Epithelial cell of proximal tubule (primary cell): ENCODE data around the gene PHLDB1. TPM values are rescaled to one million over a fixed set of nuclear protein-coding genes. Genes with fewer than 3 reads are reported as not detected.
A peak's percentile ranks its signal among the peaks of the same experiment; 100 is the strongest.

ENCODE experiments used
- DNase-seq: peaks from one replicate; pipeline ENCODE4 v3.0.0-alpha.2; 2011; ENCODE audit warnings: low read depth
- H3K4me3 ChIP-seq: 2 replicates; pipeline ENCODE4 v1.5.1; 2011; ENCODE audit warnings: low read depth, mild to moderate bottlenecking, low read length
- total RNA-seq: library from RNA; depleted of rRNA; stranded (reverse); fragments of >200 nt; gene quantifications from 2 replicates; pipeline ENCODE4 v1.2.3, GENCODE V29; 2015
- TF ChIP-seq, protein P1 (sequence below): conservative IDR thresholded peaks from 2 replicates; pipeline ENCODE4 v1.5.1; 2012; ENCODE audit warnings: low read depth, mild to moderate bottlenecking, low read length

Gene PHLDB1
- total RNA-seq, 1 donor from 2014 or later: 49.8 TPM

DNA sequence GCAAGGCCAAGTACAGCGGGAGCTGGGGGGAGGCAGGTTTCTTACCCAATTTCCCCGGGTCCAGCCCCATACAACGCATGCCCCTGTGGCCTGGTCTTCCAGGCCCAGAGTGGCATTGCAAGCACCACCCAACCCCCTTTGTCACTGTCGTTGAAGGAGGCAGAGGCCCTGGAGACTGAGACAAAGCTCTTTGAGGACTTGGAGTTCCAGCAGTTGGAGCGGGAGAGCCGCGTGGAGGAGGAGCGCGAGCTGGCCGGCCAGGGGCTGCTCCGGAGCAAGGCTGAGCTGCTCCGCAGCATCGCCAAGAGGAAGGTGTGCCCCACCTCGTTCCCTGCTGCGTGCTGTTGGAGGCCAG, 27.8 kb downstream of the PHLDB1 start:
- no peak for DNase-seq
- H3K4me3 ChIP-seq: no peak overlapping the region
- TF ChIP-seq, protein P1, sequence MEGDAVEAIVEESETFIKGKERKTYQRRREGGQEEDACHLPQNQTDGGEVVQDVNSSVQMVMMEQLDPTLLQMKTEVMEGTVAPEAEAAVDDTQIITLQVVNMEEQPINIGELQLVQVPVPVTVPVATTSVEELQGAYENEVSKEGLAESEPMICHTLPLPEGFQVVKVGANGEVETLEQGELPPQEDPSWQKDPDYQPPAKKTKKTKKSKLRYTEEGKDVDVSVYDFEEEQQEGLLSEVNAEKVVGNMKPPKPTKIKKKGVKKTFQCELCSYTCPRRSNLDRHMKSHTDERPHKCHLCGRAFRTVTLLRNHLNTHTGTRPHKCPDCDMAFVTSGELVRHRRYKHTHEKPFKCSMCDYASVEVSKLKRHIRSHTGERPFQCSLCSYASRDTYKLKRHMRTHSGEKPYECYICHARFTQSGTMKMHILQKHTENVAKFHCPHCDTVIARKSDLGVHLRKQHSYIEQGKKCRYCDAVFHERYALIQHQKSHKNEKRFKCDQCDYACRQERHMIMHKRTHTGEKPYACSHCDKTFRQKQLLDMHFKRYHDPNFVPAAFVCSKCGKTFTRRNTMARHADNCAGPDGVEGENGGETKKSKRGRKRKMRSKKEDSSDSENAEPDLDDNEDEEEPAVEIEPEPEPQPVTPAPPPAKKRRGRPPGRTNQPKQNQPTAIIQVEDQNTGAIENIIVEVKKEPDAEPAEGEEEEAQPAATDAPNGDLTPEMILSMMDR: no peak

DNA sequence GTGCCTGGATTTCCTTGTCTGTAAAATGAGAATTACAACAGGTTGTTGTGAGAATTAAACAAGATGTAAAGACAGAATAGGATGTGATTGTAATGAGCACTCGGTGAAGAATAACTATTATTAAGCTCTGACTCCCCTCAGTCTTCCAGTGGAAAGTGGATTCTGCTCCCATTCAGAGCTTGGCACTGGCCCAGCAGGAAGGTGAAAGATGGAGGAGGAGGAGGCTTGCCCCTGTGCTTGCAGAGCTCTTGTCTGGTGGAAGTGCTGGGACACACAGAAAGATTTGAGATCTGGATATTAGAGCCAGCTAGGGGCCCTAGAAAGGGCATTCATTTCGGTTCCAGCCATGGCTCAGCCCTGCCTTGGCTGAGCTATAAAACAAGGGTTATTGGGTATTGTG, 28.2 kb downstream of the PHLDB1 start:
- H3K4me3 ChIP-seq: no peak overlapping the region
- TF ChIP-seq, protein P1: no peak
- DNase-seq: no peak

DNA sequence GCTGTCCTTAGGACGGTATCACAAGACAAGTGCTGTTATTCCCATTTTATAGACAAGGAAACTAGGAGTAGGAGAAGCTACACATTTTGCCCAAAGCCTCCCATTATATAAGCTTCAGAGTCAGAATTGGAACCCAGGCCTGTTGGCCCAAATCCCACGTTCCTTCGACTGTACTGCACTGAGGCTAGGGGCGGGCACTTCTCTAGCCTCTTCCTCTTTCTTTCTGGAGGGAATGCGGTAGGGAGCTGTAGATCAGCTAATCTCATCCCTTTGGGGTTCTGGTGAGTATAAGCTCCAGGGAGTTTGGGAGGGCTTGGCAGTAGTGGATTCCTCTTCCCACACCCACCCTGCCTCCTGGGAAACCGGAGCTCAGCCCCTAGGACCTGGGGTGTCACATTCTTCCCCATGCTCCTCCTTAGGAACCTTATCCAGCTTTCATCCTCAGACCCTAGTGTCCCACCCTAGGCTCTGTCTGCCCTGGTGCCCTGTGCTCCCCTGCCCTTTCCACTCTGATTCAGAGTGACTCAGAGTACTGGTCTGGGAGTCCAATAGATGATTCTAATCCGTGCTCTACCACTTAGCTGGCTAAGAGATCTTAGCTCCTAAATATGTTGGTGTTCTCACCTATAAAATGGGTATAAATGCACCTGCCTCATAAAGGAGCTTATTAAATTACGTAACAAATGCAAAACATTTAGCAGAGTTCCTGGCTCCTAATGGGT, 29.3 kb downstream of the PHLDB1 start:
- TF ChIP-seq, protein P1: no peak
- DNase-seq: no peak
- no peak overlapping the region for H3K4me3 ChIP-seq

DNA sequence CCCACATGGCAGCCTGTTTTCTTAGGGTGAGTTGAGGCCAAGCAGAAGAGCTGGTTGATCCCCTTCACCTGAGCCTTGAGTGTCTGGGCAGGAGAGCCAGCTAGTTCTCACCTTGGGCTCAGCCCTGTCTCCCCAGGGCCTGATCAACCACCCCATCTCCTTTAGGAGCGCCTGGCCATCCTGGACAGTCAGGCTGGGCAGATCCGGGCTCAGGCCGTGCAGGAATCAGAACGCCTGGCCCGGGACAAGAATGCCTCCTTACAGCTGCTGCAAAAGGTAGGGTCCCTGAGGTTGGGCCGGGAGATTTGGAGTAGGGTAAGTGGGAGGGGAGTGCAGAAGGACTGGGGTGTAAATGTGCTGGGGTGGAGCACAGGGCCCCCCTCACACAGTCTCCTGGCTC, 31.3 kb downstream of the PHLDB1 start:
- TF ChIP-seq, protein P1: no peak
- DNase-seq: no peak
- no peak overlapping the region for H3K4me3 ChIP-seq

DNA sequence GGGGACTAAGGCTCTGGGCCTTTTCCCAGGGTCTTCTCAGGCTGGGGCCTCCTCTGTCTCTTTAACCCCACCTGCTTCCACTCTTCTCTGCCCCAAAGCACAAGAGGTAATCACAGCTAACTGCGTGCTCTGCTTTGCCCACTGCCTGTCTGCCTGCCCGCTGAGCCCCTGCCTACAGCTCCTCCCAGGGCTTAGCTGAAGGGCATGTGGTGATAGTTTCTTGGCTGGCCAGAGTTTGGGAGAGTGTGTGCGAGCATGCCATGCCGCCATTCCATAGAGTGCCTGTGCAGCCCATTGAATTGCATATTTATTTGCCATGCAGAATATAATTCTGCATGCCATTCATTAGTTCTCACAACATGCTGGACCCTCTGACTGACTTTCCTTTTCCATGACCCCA, 32.5 kb downstream of the PHLDB1 start:
- TF ChIP-seq, protein P1: no peak
- no peak overlapping the region for H3K4me3 ChIP-seq
- DNase-seq: no peak

DNA sequence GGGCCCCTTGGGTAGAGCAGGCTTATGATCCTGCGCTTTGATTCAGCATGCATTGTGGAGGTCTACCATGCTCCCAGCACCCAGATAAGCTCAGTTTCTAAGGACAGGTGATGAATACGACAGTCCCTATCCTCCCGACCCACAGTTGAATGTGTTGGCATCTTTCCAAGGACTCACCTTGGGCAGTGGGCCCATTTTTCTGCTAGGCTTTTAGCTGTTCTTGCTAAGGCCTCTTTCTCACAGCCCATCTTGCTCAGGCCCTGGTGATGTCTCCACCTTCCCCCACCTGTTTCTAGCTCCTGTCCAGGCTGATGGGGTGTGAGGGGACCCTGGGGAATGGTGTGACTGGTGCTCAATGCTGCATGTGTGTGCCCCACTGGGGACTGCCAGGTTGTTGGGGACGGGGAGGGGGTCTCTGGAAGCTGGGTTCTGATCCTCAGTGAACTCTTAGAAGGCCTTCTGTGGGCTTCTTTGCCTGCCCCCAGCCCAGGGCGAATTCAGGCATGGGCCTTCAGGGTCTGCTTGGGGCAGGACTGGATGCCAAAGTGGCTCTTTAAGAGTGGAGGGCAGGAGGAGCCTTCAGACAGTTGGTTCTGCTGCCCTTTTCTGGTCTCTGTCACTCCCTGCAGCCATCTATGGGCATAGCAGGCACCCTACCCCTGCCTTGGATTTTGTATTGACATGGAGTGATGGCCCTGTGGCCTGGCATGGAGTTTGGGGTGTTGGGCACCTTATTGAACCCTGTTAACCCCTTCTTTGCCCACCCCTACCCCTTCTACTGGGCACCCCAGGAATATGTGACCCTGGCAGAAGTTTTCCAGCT, 33.1 kb downstream of the PHLDB1 start:
- TF ChIP-seq, protein P1: peak; percentile 43
- no peak for DNase-seq
- H3K4me3 ChIP-seq: no peak overlapping the region
